ENCODE data around the gene ITGA2. TPM values are rescaled to one million over a fixed set of nuclear protein-coding genes. Genes with fewer than 3 reads are reported as not detected.

ITGA2 gene
- 25.0 TPM for total RNA-seq

DNA sequence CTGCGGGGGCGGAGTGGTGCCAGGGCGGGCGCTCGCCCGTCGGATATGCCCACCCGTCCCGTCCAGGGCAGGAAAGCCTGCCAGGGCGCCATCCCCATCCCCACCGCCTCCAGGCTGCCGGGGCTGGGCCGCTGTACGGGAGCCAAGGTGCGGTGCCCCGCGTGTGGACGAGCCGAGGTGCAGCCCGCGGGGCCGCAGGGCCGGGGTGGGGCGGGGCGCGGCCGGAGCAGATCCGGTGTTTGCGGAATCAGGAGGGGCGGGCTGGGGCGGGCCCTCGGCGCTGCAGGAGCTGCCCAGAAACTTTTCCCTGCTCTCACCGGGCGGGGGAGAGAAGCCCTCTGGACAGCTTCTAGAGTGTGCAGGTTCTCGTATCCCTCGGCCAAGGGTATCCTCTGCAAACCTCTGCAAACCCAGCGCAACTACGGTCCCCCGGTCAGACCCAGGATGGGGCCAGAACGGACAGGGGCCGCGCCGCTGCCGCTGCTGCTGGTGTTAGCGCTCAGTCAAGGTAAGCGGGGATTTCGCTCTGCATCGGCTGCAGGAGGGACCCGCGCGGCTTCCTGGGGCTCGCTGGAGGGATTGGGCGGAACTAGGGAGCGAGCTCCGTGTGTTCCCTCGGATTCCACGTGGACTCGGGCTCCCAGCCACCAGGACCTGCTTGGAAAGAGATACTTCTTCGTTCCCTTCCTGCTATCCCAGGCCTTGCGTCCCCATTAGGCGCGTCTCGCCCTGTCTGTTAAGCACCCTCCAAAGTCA lies at the start of gene ITGA2:
Gene ITGA2 (plus strand): TSS at position 328 of the 756 bp plus-strand sequence. CDS start 117 bp downstream, at position 445.

GRCh38 chr5:53109443-53110127 lies 120.4 kb downstream of the ITGA2 start, which contains the start of gene MOCS2:
Gene MOCS2, minus strand, starts transcription at chr5:53109757. Its CDS starts 2,583 bp downstream, at chr5:53107174.

Other genes with a start within 250 kb of the ITGA2 start
- 54.8 TPM for gene ITGA1, start 201.4 kb upstream of the ITGA2 start, total RNA-seq
- 62.5 TPM for gene PELO, start 201.4 kb upstream of the ITGA2 start, total RNA-seq
- gene MOCS2, start 120.4 kb downstream of the ITGA2 start, total RNA-seq, result 25.1 TPM